Activated CD8-positive, alpha-beta memory T cell treated with anti-CD3 and anti-CD28 coated beads, Interleukin-2, amount 50 U/mL, for 4 hours (primary cell): ENCODE results near the gene EPHB6.

ENCODE experiments used
- DNase-seq: peaks from one replicate; pipeline ENCODE4 v3.0.0-alpha.2; 2020

The EPHB6 gene

DNA sequence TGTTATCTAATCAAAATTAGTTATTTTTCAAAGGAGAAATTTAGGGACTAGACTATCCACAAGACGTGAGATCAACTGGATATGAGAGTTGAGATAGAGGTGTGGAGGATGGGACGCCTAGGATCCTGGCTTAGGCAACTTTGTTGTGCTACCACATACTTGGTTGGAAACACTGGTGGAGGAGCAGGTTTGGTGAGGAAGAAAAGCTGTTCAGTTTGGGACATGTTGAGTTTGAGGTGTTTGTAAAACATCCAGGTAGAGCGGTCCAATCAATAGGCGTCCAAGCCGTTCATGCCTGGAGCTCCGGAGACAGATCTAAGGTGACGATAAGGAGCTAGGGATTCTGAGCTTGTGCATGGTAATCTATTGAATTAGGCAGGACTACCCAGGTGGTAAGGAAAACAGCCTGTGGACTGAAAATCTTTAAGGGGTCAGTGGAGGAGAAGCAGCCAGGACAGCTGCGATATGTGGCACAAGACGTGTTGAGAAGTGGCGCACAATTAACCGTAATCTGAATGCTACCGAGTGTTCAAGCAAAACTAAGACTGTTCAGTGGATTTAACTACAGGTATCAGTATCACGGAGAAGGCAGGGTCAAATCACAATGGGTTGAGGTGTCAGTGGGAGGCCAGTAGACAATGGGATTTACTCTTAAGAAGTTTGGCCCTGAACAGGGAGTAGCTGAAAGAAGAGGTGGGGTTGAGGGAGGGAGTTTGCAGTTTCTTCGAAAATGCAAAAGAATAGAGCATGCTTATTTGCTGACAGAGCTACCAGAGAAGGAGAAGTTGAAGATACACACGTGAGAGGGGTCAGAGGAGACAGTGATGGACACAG, 46.8 kb downstream of the EPHB6 start:
- no peak for DNase-seq

DNA sequence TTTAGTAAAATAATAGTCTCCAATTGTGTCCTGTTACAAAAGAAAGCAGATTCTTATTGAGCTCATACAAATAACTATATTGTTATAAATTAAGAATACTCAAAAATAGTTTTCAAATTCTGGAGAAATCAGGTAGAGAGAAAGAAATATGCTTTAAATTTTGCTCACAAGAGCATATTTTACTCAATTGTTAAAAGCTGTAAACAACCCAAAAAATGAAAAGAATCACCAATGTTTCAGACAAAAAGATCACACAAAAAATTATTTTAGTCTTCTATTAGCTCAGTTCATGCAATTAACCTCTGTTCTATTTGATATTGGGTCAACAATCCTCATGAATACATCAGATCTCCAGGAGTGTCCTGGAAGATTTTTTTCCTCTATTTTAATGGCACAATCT, 49.3 kb downstream of the EPHB6 start:
- no peak for DNase-seq

- DNase-seq: no peak
Measured at GRCh38 chr7:142905759-142906158, 50.9 kb downstream of the EPHB6 start.

GRCh38 chr7:142906643-142907042, 51.8 kb downstream of the EPHB6 start:
- DNase-seq: no peak

GRCh38 chr7:142908290-142908689, 53.4 kb downstream of the EPHB6 start:
- DNase-seq: no peak

DNA sequence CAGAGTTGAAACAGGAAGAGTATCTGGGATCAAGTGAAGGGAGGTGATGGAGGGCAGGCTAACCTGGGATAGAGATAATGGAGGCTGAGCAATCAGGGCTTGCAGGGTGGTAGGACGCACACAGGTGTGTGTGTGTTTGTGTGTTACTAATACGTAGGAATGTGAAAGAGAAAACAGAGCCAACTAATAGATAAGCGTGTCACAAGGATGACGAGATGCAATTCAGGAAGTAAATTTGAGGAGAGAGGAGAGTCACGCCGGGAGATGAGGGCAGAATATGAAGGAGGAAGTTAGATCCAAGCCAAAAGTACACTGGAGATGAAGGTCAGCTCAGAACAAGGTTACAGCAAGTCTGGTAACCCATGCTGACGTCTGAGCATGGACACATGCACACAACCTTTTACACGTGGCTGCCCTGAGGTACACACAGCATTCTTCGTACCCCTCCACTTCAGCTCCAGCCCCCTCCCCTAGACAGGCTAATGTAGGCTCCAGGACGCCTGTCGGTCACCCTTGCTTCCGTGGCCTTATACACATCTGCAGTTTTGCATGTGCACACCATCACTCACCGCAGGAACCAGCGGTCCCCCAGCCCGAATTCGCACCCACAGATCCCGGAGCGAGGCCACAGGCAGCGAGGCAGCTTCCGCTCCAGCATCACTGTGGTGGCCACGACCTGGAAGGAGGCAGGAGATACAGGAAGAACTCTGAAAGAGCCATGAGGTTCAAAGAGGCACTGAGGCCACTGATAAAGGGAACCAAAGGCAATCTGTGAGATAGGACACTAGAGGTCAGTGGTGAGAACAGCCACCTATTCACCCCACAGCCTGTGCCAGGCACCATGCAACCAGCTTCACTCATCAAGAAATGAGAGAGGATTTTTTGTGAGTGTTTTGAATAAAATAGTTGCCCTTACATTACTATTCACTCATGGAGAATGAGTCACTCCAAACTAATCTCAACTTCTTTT, 54.3 kb downstream of the EPHB6 start:
- no peak for DNase-seq

DNA sequence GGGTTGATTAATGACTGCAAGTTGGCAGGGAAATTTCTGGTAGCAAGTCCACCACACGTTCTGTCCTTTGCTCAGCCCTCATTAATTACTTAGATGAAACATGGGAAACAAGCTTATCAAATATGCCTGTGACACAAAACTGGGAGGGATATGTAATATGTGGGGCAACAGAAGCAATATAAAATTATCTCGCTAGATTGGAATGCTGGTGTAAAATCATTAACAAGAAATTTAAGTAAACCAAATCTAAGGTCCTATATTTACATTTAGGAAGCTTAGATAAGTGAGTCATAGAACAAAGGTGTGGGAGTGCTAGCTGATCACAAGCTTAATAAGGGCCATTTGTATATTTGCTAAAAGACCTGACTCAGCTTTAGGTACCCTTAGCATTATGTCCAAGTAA, 55.2 kb downstream of the EPHB6 start:
- DNase-seq: no peak

- DNase-seq: no peak
Measured at GRCh38 chr7:142910481-142910880, 55.6 kb downstream of the EPHB6 start.

DNA sequence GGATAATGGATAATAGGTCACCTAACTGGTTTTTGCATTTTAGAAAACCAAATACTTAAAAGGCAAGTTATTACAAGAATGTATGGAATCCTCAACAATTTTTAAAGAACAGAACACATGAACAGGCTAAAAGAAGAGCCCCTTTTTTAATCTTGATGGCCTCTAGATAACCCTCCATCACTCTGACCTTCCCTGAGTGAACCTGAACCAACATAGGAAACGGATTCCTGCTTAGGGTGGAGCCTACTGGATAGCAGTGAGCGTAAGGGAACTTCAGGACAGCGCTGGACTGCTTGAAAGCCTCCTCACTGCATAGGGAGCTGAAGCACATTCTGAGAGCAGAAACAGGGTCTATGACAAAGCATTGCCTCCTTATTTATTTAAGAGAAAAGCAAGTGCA, 58.2 kb downstream of the EPHB6 start:
- no peak for DNase-seq

GRCh38 chr7:142913566-142913965, 58.7 kb downstream of the EPHB6 start:
- DNase-seq: no peak

- no peak for DNase-seq
Measured at GRCh38 chr7:142914121-142914520, 59.2 kb downstream of the EPHB6 start.

DNA sequence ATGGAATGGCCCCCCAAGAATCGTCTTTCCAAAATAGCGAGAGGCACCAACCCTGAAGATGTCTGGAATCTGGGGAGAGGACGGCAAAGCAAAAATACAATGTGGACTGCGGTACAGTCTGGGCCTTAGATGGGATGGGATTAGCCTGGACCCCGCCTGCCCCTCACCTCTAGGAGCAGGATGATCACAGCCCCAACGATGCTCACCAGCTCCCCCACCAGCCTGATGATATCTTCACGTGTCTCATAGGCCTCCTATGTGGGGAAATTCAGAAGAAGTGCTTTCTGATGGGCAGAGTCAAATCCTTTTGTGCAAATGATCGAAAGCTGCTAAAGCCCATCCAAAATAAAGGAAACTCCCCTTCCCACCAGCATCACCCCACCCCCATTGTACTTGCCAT, 60.4 kb downstream of the EPHB6 start:
- no peak for DNase-seq

DNA sequence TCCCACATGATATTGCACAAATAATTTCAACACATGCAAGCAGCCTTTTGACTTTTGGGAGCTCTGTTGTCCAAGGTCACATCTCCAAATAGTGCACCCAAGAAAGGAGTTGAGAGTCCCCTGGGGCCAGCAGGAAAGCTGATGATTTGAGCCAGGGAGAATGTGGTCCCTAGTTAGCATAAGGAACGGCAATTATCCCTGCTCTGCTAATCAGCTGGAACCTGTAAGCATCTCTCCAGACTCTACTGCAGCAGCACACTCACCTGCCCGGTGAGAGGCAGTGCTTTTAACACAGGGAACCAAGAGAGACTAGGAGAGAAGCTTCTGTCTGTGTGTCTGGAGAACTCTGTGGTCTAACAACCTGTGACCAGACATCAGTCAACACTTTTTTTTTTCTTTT, 61.6 kb downstream of the EPHB6 start:
- DNase-seq: no peak

GRCh38 chr7:142917447-142917846, 62.6 kb downstream of the EPHB6 start:
- DNase-seq: no peak

DNA sequence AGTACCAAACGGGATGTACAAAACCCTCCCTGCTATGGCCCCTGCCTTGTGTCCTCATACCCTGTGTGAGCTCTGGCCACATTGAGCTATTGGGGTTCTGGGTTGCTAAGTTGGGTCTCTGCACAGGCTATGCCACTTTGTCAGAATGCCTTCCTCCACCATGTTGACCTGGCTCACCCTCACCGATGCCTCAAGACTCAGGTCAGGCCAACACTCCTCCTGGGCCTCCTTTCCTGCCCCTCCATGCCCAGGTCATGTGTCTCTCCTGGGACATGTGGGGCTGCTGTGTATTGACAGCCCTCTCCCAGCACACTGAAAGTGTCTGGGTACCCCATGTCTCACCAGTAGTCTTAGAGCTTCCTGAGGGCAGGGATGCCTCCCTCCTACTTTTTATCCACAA, 64.0 kb downstream of the EPHB6 start:
- no peak for DNase-seq

DNA sequence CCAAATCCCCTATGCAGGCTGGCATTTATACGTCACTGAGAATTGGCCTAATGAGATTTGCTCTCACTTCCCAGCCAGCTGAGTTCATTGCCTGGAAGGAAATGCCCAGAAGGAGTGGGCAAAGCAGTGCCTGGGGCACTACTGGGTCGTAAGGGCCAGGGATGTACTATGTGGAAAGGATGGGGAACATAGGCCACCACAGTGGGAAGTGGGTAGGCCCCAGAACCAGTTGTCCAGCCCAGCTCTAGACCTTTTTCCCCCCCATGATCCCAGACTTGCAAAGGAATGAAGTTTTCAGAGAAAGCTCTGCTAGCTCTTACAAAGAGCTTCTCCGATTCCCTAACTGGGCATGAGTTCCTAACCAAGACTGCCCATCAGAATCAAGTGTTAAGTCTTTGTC, 64.8 kb downstream of the EPHB6 start:
- no peak for DNase-seq
